ENCODE data around the gene MICAL3. TPM values are rescaled to one million over a fixed set of nuclear protein-coding genes. Genes with fewer than 3 reads are reported as not detected.
"Not testable (repeated sequence)": the region's sequence is repeated elsewhere in the genome, so short reads cannot be mapped to it uniquely, and the experiment has no call there.

Gene MICAL3
- total RNA-seq, 2 experiments from 2014 or later = 26.4 to 29.7 TPM

- ATAC-seq = no peak
- no peaks in the 10 kb centered on the region for H3K27me3 Mint-ChIP-seq (ENCODE audit: low read depth)
- H3K36me3 Mint-ChIP-seq (ENCODE audit: low read depth) = no peaks in the 10 kb centered on the region
- no peaks in the 10 kb centered on the region for H3K4me1 Mint-ChIP-seq (ENCODE audit: low read depth)
- no peaks in the 10 kb centered on the region for H3K9me3 Mint-ChIP-seq (ENCODE audit: insufficient read depth)
- CTCF ChIA-PET = no interaction called here
- no peak for DNase-seq
- no peak overlapping the region for H3K4me3 Mint-ChIP-seq
- H3K27ac Mint-ChIP-seq = no peak overlapping the region
- POLR2A ChIA-PET = no interaction called here
These were observed 21.4 kb upstream of the MICAL3 start for GRCh38 chr22:18045794-18046193.

- POLR2A ChIA-PET = no interaction called here
- DNase-seq (no peak), ATAC-seq (no peak)
- CTCF ChIA-PET = interaction anchor here (1.9 kb wide), 1 partner anchor 215 kb away, joined by 4 read pairs; no protein-coding TSS in a partner anchor
- no peak overlapping the region for H3K4me3 Mint-ChIP-seq
- H3K9me3 Mint-ChIP-seq (ENCODE audit: insufficient read depth) = no peaks in the 10 kb centered on the region
- H3K36me3 Mint-ChIP-seq (ENCODE audit: low read depth) = no peaks in the 10 kb centered on the region
- no peaks in the 10 kb centered on the region for H3K27me3 Mint-ChIP-seq (ENCODE audit: low read depth)
- H3K27ac Mint-ChIP-seq = no peak overlapping the region
- H3K4me1 Mint-ChIP-seq (ENCODE audit: low read depth) = no peaks in the 10 kb centered on the region
These were observed 20.3 kb upstream of the MICAL3 start for GRCh38 chr22:18044548-18045271.

- Mint-ChIP-seq H3K27ac (no peak overlapping the region), H3K9me3 (ENCODE audit: insufficient read depth) (no peaks in the 10 kb centered on the region), H3K36me3 (ENCODE audit: low read depth) (no peaks in the 10 kb centered on the region), H3K4me1 (ENCODE audit: low read depth) (no peaks in the 10 kb centered on the region), H3K27me3 (ENCODE audit: low read depth) (no peaks in the 10 kb centered on the region), H3K4me3 (no peak overlapping the region)
- ChIA-PET POLR2A (no interaction called here), CTCF (interaction anchor here (1.9 kb wide), 1 partner anchor 213 kb away, joined by 4 read pairs; no protein-coding TSS in a partner anchor)
- DNase-seq (no peak), ATAC-seq (no peak)
These were observed 18.3 kb upstream of the MICAL3 start for GRCh38 chr22:18042685-18043084.

- H3K4me1 Mint-ChIP-seq (ENCODE audit: low read depth); H3K27me3 Mint-ChIP-seq (ENCODE audit: low read depth); ATAC-seq; H3K9me3 Mint-ChIP-seq (ENCODE audit: insufficient read depth); H3K36me3 Mint-ChIP-seq (ENCODE audit: low read depth); DNase-seq; H3K27ac Mint-ChIP-seq; CTCF ChIA-PET; H3K4me3 Mint-ChIP-seq; POLR2A ChIA-PET: not testable (repeated sequence)
These were observed 16.5 kb upstream of the MICAL3 start for GRCh38 chr22:18040898-18041297.

GRCh38 chr22:18035751-18036150 lies 11.4 kb upstream of the MICAL3 start:
- ATAC-seq (no peak), DNase-seq (no peak)
- Mint-ChIP-seq H3K4me3 (no peak overlapping the region), H3K9me3 (ENCODE audit: insufficient read depth) (no peaks in the 10 kb centered on the region), H3K27ac (no peak overlapping the region), H3K36me3 (ENCODE audit: low read depth) (no peaks in the 10 kb centered on the region), H3K4me1 (ENCODE audit: low read depth) (no peaks in the 10 kb centered on the region), H3K27me3 (ENCODE audit: low read depth) (peaks cover 11% of the 10 kb centered on the region)
- CTCF ChIA-PET = interaction anchor here (0.6 kb wide), 1 partner anchor 865 kb away, joined by 3 read pairs; no protein-coding TSS in a partner anchor
- POLR2A ChIA-PET = no interaction called here

GRCh38 chr22:18034076-18034475 lies 9.7 kb upstream of the MICAL3 start:
- POLR2A ChIA-PET = no interaction called here
- CTCF ChIA-PET = no interaction called here
- Mint-ChIP-seq H3K4me1 (ENCODE audit: low read depth) (no peaks in the 10 kb centered on the region), H3K27me3 (ENCODE audit: low read depth) (peaks cover 15% of the 10 kb centered on the region), H3K9me3 (ENCODE audit: insufficient read depth) (no peaks in the 10 kb centered on the region), H3K4me3 (no peak overlapping the region), H3K36me3 (ENCODE audit: low read depth) (no peaks in the 10 kb centered on the region), H3K27ac (no peak overlapping the region)
- ATAC-seq (no peak), DNase-seq (no peak)

- DNase-seq (no peak), ATAC-seq (no peak)
- Mint-ChIP-seq H3K36me3 (ENCODE audit: low read depth) (no peaks in the 10 kb centered on the region), H3K4me3 (no peak overlapping the region), H3K27ac (no peak overlapping the region), H3K9me3 (ENCODE audit: insufficient read depth) (no peaks in the 10 kb centered on the region), H3K27me3 (ENCODE audit: low read depth) (peaks cover 15% of the 10 kb centered on the region), H3K4me1 (ENCODE audit: low read depth) (no peaks in the 10 kb centered on the region)
- CTCF ChIA-PET = no interaction called here
- POLR2A ChIA-PET = no interaction called here
These were observed 9.0 kb upstream of the MICAL3 start for GRCh38 chr22:18033204-18033998.

GRCh38 chr22:18032455-18033101 lies 8.2 kb upstream of the MICAL3 start:
- ChIA-PET POLR2A (no interaction called here), CTCF (no interaction called here)
- no peak for DNase-seq
- ATAC-seq = no peak
- Mint-ChIP-seq H3K27ac (no peak overlapping the region), H3K27me3 (ENCODE audit: low read depth) (peaks cover 19% of the 10 kb centered on the region), H3K4me1 (ENCODE audit: low read depth) (no peaks in the 10 kb centered on the region), H3K4me3 (no peak overlapping the region), H3K9me3 (ENCODE audit: insufficient read depth) (no peaks in the 10 kb centered on the region), H3K36me3 (ENCODE audit: low read depth) (no peaks in the 10 kb centered on the region)

- POLR2A ChIA-PET = no interaction called here
- H3K9me3 Mint-ChIP-seq (ENCODE audit: insufficient read depth) = no peaks in the 10 kb centered on the region
- no peak overlapping the region for H3K27ac Mint-ChIP-seq
- no peaks in the 10 kb centered on the region for H3K4me1 Mint-ChIP-seq (ENCODE audit: low read depth)
- no peak for ATAC-seq
- peaks cover 22% of the 10 kb centered on the region for H3K27me3 Mint-ChIP-seq (ENCODE audit: low read depth)
- no peak for DNase-seq
- no peaks in the 10 kb centered on the region for H3K36me3 Mint-ChIP-seq (ENCODE audit: low read depth)
- no peak overlapping the region for H3K4me3 Mint-ChIP-seq
- CTCF ChIA-PET = no interaction called here
These were observed 7.5 kb upstream of the MICAL3 start for GRCh38 chr22:18031695-18032454.

- ChIA-PET CTCF (interaction anchor here (2.3 to 3.5 kb wide), 2 partner anchors 47 to 200 kb away, joined by 7 to 11 read pairs; partner anchors contain the start of gene PEX26), POLR2A (no interaction called here)
- no peak overlapping the region for H3K27ac Mint-ChIP-seq
- ATAC-seq (no peak), DNase-seq (no peak)
- peaks cover 1% of the 10 kb centered on the region for H3K4me1 Mint-ChIP-seq (ENCODE audit: low read depth)
- H3K27me3 Mint-ChIP-seq (ENCODE audit: low read depth) = peaks cover 29% of the 10 kb centered on the region
- H3K4me3 Mint-ChIP-seq = no peak overlapping the region
- no peaks in the 10 kb centered on the region for H3K36me3 Mint-ChIP-seq (ENCODE audit: low read depth)
- no peaks in the 10 kb centered on the region for H3K9me3 Mint-ChIP-seq (ENCODE audit: insufficient read depth)
These were observed 5.4 kb upstream of the MICAL3 start for GRCh38 chr22:18029686-18030267.

- POLR2A ChIA-PET = interaction anchor here (0.7 kb wide), 1 partner anchor 22 kb away, joined by 3 read pairs; no protein-coding TSS in a partner anchor
- ATAC-seq (no peak), DNase-seq (no peak)
- H3K4me1 Mint-ChIP-seq (ENCODE audit: low read depth) = peaks cover 6% of the 10 kb centered on the region
- H3K27ac Mint-ChIP-seq = no peak overlapping the region
- no peaks in the 10 kb centered on the region for H3K36me3 Mint-ChIP-seq (ENCODE audit: low read depth)
- peaks cover 33% of the 10 kb centered on the region for H3K27me3 Mint-ChIP-seq (ENCODE audit: low read depth)
- H3K9me3 Mint-ChIP-seq (ENCODE audit: insufficient read depth) = no peaks in the 10 kb centered on the region
- H3K4me3 Mint-ChIP-seq = no peak overlapping the region
- CTCF ChIA-PET = interaction anchor here (2.3 to 3.5 kb wide), 2 partner anchors 48 to 199 kb away, joined by 7 to 11 read pairs; partner anchors contain the start of gene PEX26
These were observed 4.6 kb upstream of the MICAL3 start for GRCh38 chr22:18028817-18029527.

Data from activated CD8-positive, alpha-beta T cell treated with anti-CD3 and anti-CD28 coated beads, Interleukin-2, amount 10 ng/mL, durations not matched to agents 7 days and 5 days (primary cell).